K562 (cell line): Measurements from ENCODE around the gene DPP9. TPM values are rescaled to one million over a fixed set of nuclear protein-coding genes. Genes with fewer than 3 reads are reported as not detected.

Experiments
- ETV6 ChIP-seq, 3 experiments: fragments of 150-350 bp in 1 of 3; sonication (generic) in 1 of 3; formaldehyde crosslinking in 1 of 3; IDR thresholded peaks; 2 replicates each; pipeline versions ENCODE4 v1.6.1 to v1.8.0; 2014 to 2022; ENCODE audit warnings: borderline replicate concordance in 2 of 3, low read depth in 2 of 3, antibody characterized with exemption in 1 of 3, low read length in 1 of 3, mild to moderate bottlenecking in 1 of 3, missing genetic modification reagents in 1 of 3
- FOXK2 ChIP-seq, 2 experiments: fragments of 450-650 bp; IDR thresholded peaks in 1 of 2; conservative IDR thresholded peaks in 1 of 2; 2 replicates each; pipeline ENCODE4 v1.6.1; 2016; ENCODE audit warnings: low read depth in 2 of 2, mild to moderate bottlenecking in 1 of 2
- GATA2 ChIP-seq: sonication (generic); formaldehyde crosslinking; IDR thresholded peaks from 2 replicates; pipeline ENCODE4 v1.4.0; 2020; ENCODE audit warnings: mild to moderate bottlenecking, missing genetic modification reagents
- HDAC1 ChIP-seq, 2 experiments: fragments of 450-650 bp; IDR thresholded peaks; 2 replicates each; pipeline ENCODE4 v1.6.1; 2016 to 2017; ENCODE audit warnings: inconsistent platforms in 1 of 2, mild to moderate bottlenecking in 1 of 2, moderate library complexity in 1 of 2
- IRF9 ChIP-seq: fragments of 450-650 bp; IDR thresholded peaks from 2 replicates; pipeline ENCODE4 v1.6.1; 2016; ENCODE audit warnings: missing biosample characterization, missing genetic modification characterization
- MNT ChIP-seq, 2 experiments: fragments of 450-650 bp; conservative IDR thresholded peaks; 2 replicates each; pipeline ENCODE4 v1.6.1; 2017; ENCODE audit warnings: mild to moderate bottlenecking in 2 of 2, moderate library complexity in 2 of 2
- MYNN ChIP-seq, 2 experiments: sonication (generic); formaldehyde crosslinking in 1 of 2; IDR thresholded peaks; 2 replicates each; pipeline versions ENCODE4 v1.5.0 to v1.6.1; 2016 to 2020; ENCODE audit warnings: antibody characterized with exemption in 1 of 2, missing genetic modification reagents in 1 of 2
- NCOA4 ChIP-seq: fragments of 450-650 bp; IDR thresholded peaks from 2 replicates; pipeline ENCODE4 v1.6.1; 2018; ENCODE audit warnings: mild to moderate bottlenecking; ENCODE audit not compliant: partially characterized antibody
- NEUROD1 ChIP-seq: fragments of 150-350 bp; IDR thresholded peaks from 2 replicates; pipeline ENCODE4 v1.6.1; 2014; ENCODE audit warnings: borderline replicate concordance, low read length, low read depth; ENCODE audit not compliant: partially characterized antibody
- NR2F6 ChIP-seq: fragments of 450-650 bp; formaldehyde crosslinking; IDR thresholded peaks from 2 replicates; pipeline ENCODE4 v1.4.0; 2020; ENCODE audit warnings: mild to moderate bottlenecking
- PYGO2 ChIP-seq: fragments of 450-650 bp; IDR thresholded peaks from 2 replicates; pipeline ENCODE4 v1.6.1; 2016; ENCODE audit warnings: mild to moderate bottlenecking, missing genetic modification characterization, moderate library complexity, missing compliant biosample characterization
- SIRT6 ChIP-seq: IDR thresholded peaks from one replicate; pipeline ENCODE4 v1.6.1; 2012; ENCODE audit warnings: low read depth, mild to moderate bottlenecking, control low read depth, inconsistent platforms, low read length, moderate library complexity
- SIX5 ChIP-seq, 2 experiments: IDR thresholded peaks; 2 replicates each; pipeline ENCODE4 v1.6.1; 2011; ENCODE audit warnings: low read length in 2 of 2, borderline replicate concordance in 1 of 2, low read depth in 1 of 2, mild to moderate bottlenecking in 1 of 2, moderate library complexity in 1 of 2; ENCODE audit not compliant: insufficient read depth in 1 of 2
- SP1 ChIP-seq: sonication (generic); formaldehyde crosslinking; IDR thresholded peaks from 2 replicates; pipeline ENCODE4 v1.8.1; 2022; ENCODE audit warnings: mild to moderate bottlenecking, missing genetic modification reagents
- SPI1 ChIP-seq: IDR thresholded peaks from 2 replicates; pipeline ENCODE4 v1.6.1; 2011; ENCODE audit warnings: low read depth, low read length, control low read depth, borderline replicate concordance
- SRF ChIP-seq, 2 experiments: fragments of 250-450, 450-650 bp in 1 of 2; sonication (Bioruptor Pico) in 1 of 2; sonication (generic) in 1 of 2; formaldehyde crosslinking; IDR thresholded peaks; 2 replicates each; pipeline versions ENCODE4 v1.5.0 to v1.5.1; 2020 to 2022; ENCODE audit warnings: mild to moderate bottlenecking in 1 of 2, missing genetic modification reagents in 1 of 2
- TAF7 ChIP-seq: fragments of 450-650 bp; IDR thresholded peaks from 2 replicates; pipeline ENCODE4 v1.6.1; 2016; ENCODE audit warnings: missing genetic modification characterization, missing compliant biosample characterization
- WHSC1 ChIP-seq: IDR thresholded peaks from one replicate; pipeline ENCODE4 v1.6.1; 2012; ENCODE audit warnings: low read length, control low read depth, inconsistent platforms
- XRCC3 ChIP-seq: fragments of 450-650 bp; IDR thresholded peaks from 2 replicates; pipeline ENCODE4 v1.6.1; 2017; ENCODE audit warnings: mild to moderate bottlenecking, moderate library complexity
- ZFPM2 ChIP-seq: fragments of 250-450 bp; sonication (Bioruptor Pico); IDR thresholded peaks from 2 replicates; pipeline ENCODE4 v1.5.1; 2022; ENCODE audit warnings: mild to moderate bottlenecking
- ZNF354B ChIP-seq: fragments of 250-450 bp; sonication (Bioruptor Pico); IDR thresholded peaks from 2 replicates; pipeline ENCODE4 v1.4.0; 2020
- ZNF431 ChIP-seq: sonication (generic); formaldehyde crosslinking; IDR thresholded peaks from 2 replicates; pipeline ENCODE4 v1.8.0; 2022; ENCODE audit warnings: mild to moderate bottlenecking, missing genetic modification reagents
- ZNF75A ChIP-seq: fragments of 450-650 bp; formaldehyde crosslinking; IDR thresholded peaks from 2 replicates; pipeline ENCODE4 v1.4.0; 2020; ENCODE audit warnings: mild to moderate bottlenecking
- polyA plus RNA-seq, 8 experiments: library from polyadenylated mRNA; depleted of rRNA in 4 of 8; stranded (reverse) in 5 of 8; unstranded in 3 of 8; fragments of >200 nt; fragmentation: Nextera tagmentation in 2 of 8; fragmentation: Illumina TruSeq in 1 of 8; extraction: Ambion mirVana in 2 of 8; extraction: Trizol in 1 of 8; gene quantifications; 2 replicates each; pipeline versions ENCODE4 v1.2.1 to v1.2.3, GENCODE V29; 2011 to 2014; ENCODE audit warnings: inconsistent platforms in 1 of 8, missing spikeins in 1 of 8
- total RNA-seq, 7 experiments: library from RNA; depleted of rRNA in 6 of 7; stranded (reverse); fragments of >200 nt in 6 of 7; fragmentation: Illumina TruSeq in 2 of 7; extraction: Trizol in 2 of 7; gene quantifications; 2 replicates each; pipeline versions ENCODE4 v1.2.1 to v1.2.3, GENCODE V29; 2011 to 2021; ENCODE audit warnings: low replicate concordance in 1 of 7
- TF ChIP-seq, protein P1 (sequence below): fragments of 450-650 bp; formaldehyde crosslinking; IDR thresholded peaks from 2 replicates; pipeline ENCODE4 v1.4.0; 2020; ENCODE audit warnings: mild to moderate bottlenecking

The DPP9 gene
- total and polyA plus RNA-seq, 9 of the 15 experiments (the other 6 are each of a cell fraction or from before 2014, with no cell fraction given) = 0.90 to 66.7 (median 24.5) TPM

DNA sequence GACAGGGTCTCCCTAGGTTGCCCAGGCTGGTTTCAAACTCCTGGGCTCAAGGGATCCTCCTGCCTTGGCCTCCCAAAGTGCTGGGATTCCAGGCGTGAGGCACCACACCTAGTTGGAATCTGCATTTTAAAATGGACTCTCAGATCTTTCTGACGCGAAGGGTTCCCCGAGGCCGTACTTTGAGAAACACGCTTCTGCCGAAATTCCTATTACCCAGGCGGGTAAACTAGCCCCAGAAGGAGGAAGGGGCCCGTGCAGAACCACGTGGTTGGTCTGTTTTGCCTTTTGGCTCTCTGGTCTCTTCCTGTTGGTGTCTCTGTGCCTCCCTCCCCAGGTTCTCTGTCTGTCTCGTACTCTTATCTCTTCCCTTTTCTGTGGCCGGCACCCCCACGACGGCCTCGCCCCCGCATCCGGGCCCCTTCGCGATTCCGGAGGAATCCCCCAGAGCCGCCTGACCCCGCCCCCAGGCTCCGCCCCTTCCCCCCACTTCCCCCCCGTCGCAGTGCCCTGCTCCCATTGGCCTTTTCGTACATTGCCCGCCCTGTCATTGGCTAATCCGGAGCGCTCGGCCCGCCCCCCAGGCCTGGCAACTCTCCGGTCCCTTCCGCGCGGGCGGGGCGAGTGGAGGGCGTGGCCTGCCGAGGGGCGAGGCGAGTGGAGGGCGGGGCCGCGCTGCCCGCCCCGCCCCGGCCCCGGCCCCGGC, 84.7 kb downstream of the DPP9 start, which contains the start of gene TNFAIP8L1 (continued):
- TF ChIP-seq MNT (conservative IDR thresholded peaks at IDR 0.05) = peak; percentile 98
- no peak for TF ChIP-seq WHSC1
- TF ChIP-seq SRF (CRISPR knock-in tag; IDR thresholded peaks at IDR 0.05) = no peak; a peak in 1 of 4 replicates
- TF ChIP-seq TAF7 (tag) = no peak
- TF ChIP-seq, protein P1, sequence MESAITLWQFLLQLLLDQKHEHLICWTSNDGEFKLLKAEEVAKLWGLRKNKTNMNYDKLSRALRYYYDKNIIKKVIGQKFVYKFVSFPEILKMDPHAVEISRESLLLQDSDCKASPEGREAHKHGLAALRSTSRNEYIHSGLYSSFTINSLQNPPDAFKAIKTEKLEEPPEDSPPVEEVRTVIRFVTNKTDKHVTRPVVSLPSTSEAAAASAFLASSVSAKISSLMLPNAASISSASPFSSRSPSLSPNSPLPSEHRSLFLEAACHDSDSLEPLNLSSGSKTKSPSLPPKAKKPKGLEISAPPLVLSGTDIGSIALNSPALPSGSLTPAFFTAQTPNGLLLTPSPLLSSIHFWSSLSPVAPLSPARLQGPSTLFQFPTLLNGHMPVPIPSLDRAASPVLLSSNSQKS (CRISPR knock-in tag) = no peak
- peak; percentile 39; the same call in 1 of the 2 replicates for TF ChIP-seq GATA2 (CRISPR knock-in tag)
- no peak for TF ChIP-seq NCOA4
- no peak for TF ChIP-seq ZNF431 (CRISPR knock-in tag)
- TF ChIP-seq IRF9 (tag) = no peak
- no peak for TF ChIP-seq XRCC3
- no peak for TF ChIP-seq NR2F6 (CRISPR knock-in tag)
- no peak for TF ChIP-seq SIRT6
- TF ChIP-seq ZNF75A (CRISPR knock-in tag) = no peak
- peak; percentile 78; the same call in 1 of the 2 replicates for TF ChIP-seq SPI1
- no peak for TF ChIP-seq ETV6 (IDR thresholded peaks at IDR 0.05; ENCODE audit: borderline replicate concordance in 1 of 2, low read depth in 2 of 2, low read length in 1 of 2)
- no peak for TF ChIP-seq ETV6 (CRISPR knock-in tag; IDR thresholded peaks at IDR 0.05; ENCODE audit: borderline replicate concordance)
- TF ChIP-seq ZNF354B (CRISPR knock-in tag) = no peak
- TF ChIP-seq MYNN (IDR thresholded peaks at IDR 0.05) = no peak
- TF ChIP-seq MYNN (CRISPR knock-in tag; IDR thresholded peaks at IDR 0.05) = no peak
- TF ChIP-seq FOXK2 (conservative IDR thresholded peaks at IDR 0.05 in 1 of 2, IDR thresholded peaks at IDR 0.05 in 1 of 2; ENCODE audit: low read depth in 2 of 2) = peak; percentile 76 to 82
- peak in 1 of 2 experiments; percentile 95; a peak in 2 of 4 replicates for TF ChIP-seq HDAC1 (IDR thresholded peaks at IDR 0.05)
- no peak for TF ChIP-seq PYGO2 (tag)
- no peak for TF ChIP-seq ZFPM2 (CRISPR knock-in tag)
- peak; percentile 60 for TF ChIP-seq SP1 (CRISPR knock-in tag)
- peak; percentile 90 for TF ChIP-seq NEUROD1
- no peak for TF ChIP-seq SIX5 (IDR thresholded peaks at IDR 0.05; ENCODE audit: borderline replicate concordance in 1 of 2, insufficient read depth in 1 of 2, low read depth in 1 of 2, low read length in 2 of 2)
